Endothelial cell of umbilical vein (primary cell): Measurements from ENCODE around the gene PIAS2. TPM values are rescaled to one million over a fixed set of nuclear protein-coding genes. Genes with fewer than 3 reads are reported as not detected.

Source experiments
- BruUV-seq: library from RNA; stranded (reverse); fragments of 400-500 nt; replicated peaks from 2 replicates; lab custom pipeline; 2021; lab: Mats Ljungman, UMichigan
- CTCF ChIA-PET: fragments of 300-600, 350-600 bp; sonication (Branson Sonifier 250); formaldehyde crosslinking; loops from one replicate; lab custom pipeline; 2021; ENCODE audit warnings: antibody characterized with exemption, inconsistent platforms; lab: Charles Lee
- POLR2A ChIA-PET: fragments of 300-600, 350-600 bp; sonication (Branson Sonifier 250); formaldehyde crosslinking; loops from one replicate; lab custom pipeline; 2021; ENCODE audit warnings: antibody characterized with exemption, inconsistent platforms; lab: Charles Lee
- DNase-seq: peaks from one replicate; pipeline ENCODE4 v3.0.0-alpha.2; 2011; ENCODE audit warnings: low read depth, low spot score
- FAIRE-seq: peaks from 2 replicates; lab custom pipeline; 2011; peaks lifted over from hg19 to GRCh38; lab: Jason Lieb, UNC
- H2AFZ ChIP-seq: 2 replicates; pipeline ENCODE4 v1.6.0; 2012; ENCODE audit warnings: low read depth, low read length, control low read depth, inconsistent platforms
- H3K27ac ChIP-seq: 2 replicates; pipeline ENCODE4 v1.5.1; 2011; ENCODE audit warnings: low read depth, mild to moderate bottlenecking, control low read depth, low read length, moderate library complexity; ENCODE audit not compliant: insufficient read depth
- H3K27me3 ChIP-seq, 2 experiments: 2 replicates each; pipeline versions ENCODE4 v1.6.0 to v1.6.1; 2011; ENCODE audit warnings: low read length in 2 of 2, mixed read lengths in 1 of 2; ENCODE audit not compliant: control insufficient read depth in 2 of 2, insufficient read depth in 2 of 2
- H3K36me3 ChIP-seq, 2 experiments: 2 replicates in 1 of 2; 3 replicates in 1 of 2; pipeline ENCODE4 v1.5.1; 2011; ENCODE audit warnings: low read length in 2 of 2, mild to moderate bottlenecking in 1 of 2, moderate library complexity in 1 of 2; ENCODE audit not compliant: control insufficient read depth in 2 of 2, insufficient read depth in 2 of 2; ENCODE audit errors: extremely low read depth in 1 of 2
- H3K4me1 ChIP-seq: 3 replicates; pipeline ENCODE4 v1.5.1; 2011; ENCODE audit warnings: mild to moderate bottlenecking, low read length; ENCODE audit not compliant: control insufficient read depth, insufficient read depth; ENCODE audit errors: extremely low read depth
- H3K4me2 ChIP-seq: 2 replicates; pipeline ENCODE4 v1.6.1; 2011; ENCODE audit warnings: low read length, control low read depth, mixed read lengths; ENCODE audit not compliant: insufficient read depth
- H3K4me3 ChIP-seq, 3 experiments: fragments of 200-600 bp in 1 of 3; sonication (generic), shearing (Covaris generic) in 1 of 3; replicated peaks in 1 of 3; 2 replicates each; pipeline ENCODE4 v1.5.1; 2011 to 2016; ENCODE audit warnings: control low read depth in 3 of 3, low read length in 3 of 3, mild to moderate bottlenecking in 2 of 3, inconsistent platforms in 1 of 3, low read depth in 1 of 3, moderate library complexity in 1 of 3; ENCODE audit not compliant: insufficient read depth in 1 of 3
- H3K79me2 ChIP-seq: 2 replicates; pipeline ENCODE4 v1.6.0; 2012; ENCODE audit warnings: low read length, inconsistent platforms; ENCODE audit not compliant: control insufficient read depth, insufficient read depth
- H3K9ac ChIP-seq: replicated peaks from 2 replicates; pipeline ENCODE3; 2011; ENCODE audit warnings: low read length, control low read depth; ENCODE audit not compliant: insufficient read depth; ENCODE audit errors: extremely low read depth
- H3K9me1 ChIP-seq: replicated peaks from 3 replicates; pipeline ENCODE4 v1.6.0; 2011; ENCODE audit warnings: mild to moderate bottlenecking, low read length; ENCODE audit not compliant: control insufficient read depth, insufficient read depth; ENCODE audit errors: extremely low read depth
- H3K9me3 ChIP-seq: replicated peaks from 2 replicates; pipeline ENCODE4 v1.5.1; 2012; ENCODE audit warnings: low read length, inconsistent platforms; ENCODE audit not compliant: control insufficient read depth, insufficient read depth
- H4K20me1 ChIP-seq: replicated peaks from 2 replicates; pipeline ENCODE3; 2011; ENCODE audit warnings: mild to moderate bottlenecking, low read length; ENCODE audit not compliant: control insufficient read depth, insufficient read depth; ENCODE audit errors: extremely low read depth
- CTCF ChIP-seq, 2 donors: IDR thresholded peaks; 1 replicate in 1 of 2; 2 replicates in 1 of 2; pipeline ENCODE4 v1.5.1; 2011; ENCODE audit warnings: low read length in 2 of 2, mild to moderate bottlenecking in 2 of 2, moderate library complexity in 2 of 2, control low read depth in 1 of 2, inconsistent platforms in 1 of 2, low read depth in 1 of 2; ENCODE audit not compliant: insufficient read depth in 1 of 2; ENCODE audit errors: extremely low read depth in 1 of 2
- EZH2 ChIP-seq: IDR thresholded peaks from 2 replicates; pipeline ENCODE4 v1.6.1; 2012; ENCODE audit warnings: borderline replicate concordance, low read depth, mild to moderate bottlenecking, moderate library complexity, low read length, inconsistent platforms; ENCODE audit not compliant: severe bottlenecking
- FOS ChIP-seq: IDR thresholded peaks from 2 replicates; pipeline ENCODE4 v1.6.1; 2011; ENCODE audit warnings: mild to moderate bottlenecking, low read length, moderate library complexity, borderline replicate concordance; ENCODE audit not compliant: insufficient read depth
- GATA2 ChIP-seq: IDR thresholded peaks from 2 replicates; pipeline ENCODE4 v1.7.0; 2011; ENCODE audit warnings: low read depth, mild to moderate bottlenecking, moderate library complexity, mixed read lengths, low read length; ENCODE audit not compliant: insufficient read length, insufficient read depth
- JUN ChIP-seq: IDR thresholded peaks from 2 replicates; pipeline ENCODE4 v1.6.1; 2011; ENCODE audit warnings: borderline replicate concordance, low read depth; ENCODE audit not compliant: insufficient read length, insufficient read depth
- MAX ChIP-seq: IDR thresholded peaks from 2 replicates; pipeline ENCODE4 v1.6.1; 2011; ENCODE audit not compliant: insufficient read depth, insufficient read length
- MYC ChIP-seq: IDR thresholded peaks from one replicate; pipeline ENCODE4 v1.6.1; 2011; ENCODE audit warnings: mild to moderate bottlenecking, low read depth, low read length
- POLR2A ChIP-seq: IDR thresholded peaks from 2 replicates; pipeline ENCODE4 v1.6.1; 2012; ENCODE audit warnings: low read depth, mild to moderate bottlenecking, control low read depth, low read length
- POLR2AphosphoS5 ChIP-seq: IDR thresholded peaks from 2 replicates; pipeline ENCODE4 v1.6.1; 2012; ENCODE audit warnings: low read depth, mild to moderate bottlenecking, control low read depth, low read length, moderate library complexity; ENCODE audit not compliant: insufficient read depth
- dilution Hi-C: fragments of 300-500 bp; cut with MboI; formaldehyde crosslinking; loops from one replicate; pipeline ENCODE4 v1.15.0; 2019; ENCODE audit warnings: low sequenced_read_pairs; ENCODE audit not compliant: extremely low pct_ligation_motif_present
- intact Hi-C: fragments of 100-400 bp; cut with micrococcal nuclease; formaldehyde crosslinking; loops from one replicate; pipeline ENCODE4 v1.10.0; 2022
- polyA plus RNA-seq, 4 experiments: library from polyadenylated mRNA; depleted of rRNA in 3 of 4; stranded (reverse) in 3 of 4; unstranded in 1 of 4; fragments of >200 nt; gene quantifications; 2 replicates each; pipeline versions ENCODE4 v1.2.1 to v1.2.3, GENCODE V29; 2011 to 2012; ENCODE audit warnings: missing spikeins in 1 of 4
- total RNA-seq: library from RNA; stranded (reverse); gene quantifications from 2 replicates; pipeline ENCODE4 v1.2.3, GENCODE V29; 2021

Gene PIAS2
- total and polyA plus RNA-seq, 2 donors (not counting 3 experiments of a cell fraction or from before 2014, with no cell fraction given), result 7.0 to 34.3 TPM

- no peaks in the 10 kb centered on the region for H3K36me3 ChIP-seq
- H3K4me2 ChIP-seq, result peak overlapping the region; percentile 91
- peak overlapping the region; percentile 81 to 90 (median 84) for H3K4me3 ChIP-seq
- no peaks in the 10 kb centered on the region for H3K79me2 ChIP-seq
- peak; percentile 80 for FAIRE-seq
- H3K27me3 ChIP-seq, result peaks cover 0 to 5% of the 10 kb centered on the region in 2 experiments
- no peaks in the 10 kb centered on the region for H3K9me1 ChIP-seq
- no TSS peak for BruUV-seq
- peak overlapping the region; percentile 61 for H3K9ac ChIP-seq
- no peaks in the 10 kb centered on the region for H4K20me1 ChIP-seq
- peak overlapping the region; percentile 94 for H2AFZ ChIP-seq
- intact Hi-C loops, result loop anchor here (1.0 kb wide), 1 partner anchor 29 kb away; the partner anchor contains the start of genes KATNAL2 and PIAS2
- ChIA-PET CTCF (no interaction called here), POLR2A (no interaction called here)
- dilution Hi-C loops, result no loop called here
- peak; percentile 90 for DNase-seq
- peak overlapping the region; percentile 9 for H3K27ac ChIP-seq
- H3K4me1 ChIP-seq, result no peaks in the 10 kb centered on the region
- TF ChIP-seq MAX, result no peak
- no peak for TF ChIP-seq POLR2AphosphoS5
- TF ChIP-seq POLR2A, result no peak
- no peak for TF ChIP-seq GATA2
- TF ChIP-seq EZH2, result no peak
- TF ChIP-seq FOS, result no peak
- no peak for TF ChIP-seq CTCF (IDR thresholded peaks at IDR 0.05; ENCODE audit: extremely low read depth in 1 of 2, insufficient read depth in 1 of 2, low read depth in 1 of 2, low read length in 2 of 2)
- no peak for TF ChIP-seq JUN
- TF ChIP-seq MYC, result no peak
- H3K9me3 ChIP-seq, result no peaks in the 10 kb centered on the region
Observed at GRCh38 chr18:46946656-46947282, 29.5 kb upstream of the PIAS2 start.
